ENCODE data around the gene DGCR2. TPM values are rescaled to one million over a fixed set of nuclear protein-coding genes. Genes with fewer than 3 reads are reported as not detected.
"Not testable (repeated sequence)": the region's sequence is repeated elsewhere in the genome, so short reads cannot be mapped to it uniquely, and the experiment has no call there.

The DGCR2 gene
- total RNA-seq, 2 donors from 2014 or later, result 9.5 to 23.6 TPM

- H3K9me3 Mint-ChIP-seq, result no peaks in the 10 kb centered on the region
- H3K36me3 Mint-ChIP-seq, result no peaks in the 10 kb centered on the region
- H3K27ac Mint-ChIP-seq, result no peak overlapping the region
- DNase-seq (ENCODE audit: low spot score in 2 of 2) (no peak), ATAC-seq (no peak)
These were observed 131.7 kb downstream of the DGCR2 start for GRCh38 chr22:18990355-18991137.

GRCh38 chr22:18988958-18989357 is 133.3 kb downstream of the DGCR2 start:
- Mint-ChIP-seq H3K36me3 (no peaks in the 10 kb centered on the region), H3K27ac (no peak overlapping the region), H3K9me3 (no peaks in the 10 kb centered on the region)
- DNase-seq (ENCODE audit: low spot score in 2 of 2) (no peak), ATAC-seq (no peak)

GRCh38 chr22:18987765-18988164 is 134.4 kb downstream of the DGCR2 start:
- no peak for DNase-seq (ENCODE audit: low spot score in 2 of 2)
- H3K36me3 Mint-ChIP-seq, result no peaks in the 10 kb centered on the region
- ATAC-seq, result peak in 1 of 2 donors; percentile 50
- no peaks in the 10 kb centered on the region for H3K9me3 Mint-ChIP-seq
- no peak overlapping the region for H3K27ac Mint-ChIP-seq

GRCh38 chr22:18987114-18987513 is 135.1 kb downstream of the DGCR2 start:
- DNase-seq (ENCODE audit: low spot score in 2 of 2); H3K27ac Mint-ChIP-seq; H3K36me3 Mint-ChIP-seq; H3K9me3 Mint-ChIP-seq; ATAC-seq: not testable (repeated sequence)

Other genes starting within 250 kb of the DGCR2 start
- gene DGCR6, start 216.1 kb downstream of the DGCR2 start, total RNA-seq, result 1 to 10 TPM; 1.1 to 1.5 TPM
- under 1 TPM in 1 of 2 donors, not detected in 1; 0.45 TPM for gene PRODH, start 186.1 kb downstream of the DGCR2 start, total RNA-seq
- not detected for gene TSSK2, start 8.9 kb upstream of the DGCR2 start, total RNA-seq
- 10 to 100 TPM; 16.5 to 21.5 TPM for gene ESS2, start 22.2 kb upstream of the DGCR2 start, total RNA-seq
- not detected for gene GSC2, start 27.9 kb upstream of the DGCR2 start, total RNA-seq
- gene SLC25A1, start 56.3 kb upstream of the DGCR2 start, total RNA-seq, result 10 to 100 TPM; 59.1 to 61.3 TPM
- 1 to 10 TPM; 1.3 to 3.3 TPM for gene CLTCL1, start 169.3 kb upstream of the DGCR2 start, total RNA-seq